ENCODE results near the gene OPRL1.

DNA sequence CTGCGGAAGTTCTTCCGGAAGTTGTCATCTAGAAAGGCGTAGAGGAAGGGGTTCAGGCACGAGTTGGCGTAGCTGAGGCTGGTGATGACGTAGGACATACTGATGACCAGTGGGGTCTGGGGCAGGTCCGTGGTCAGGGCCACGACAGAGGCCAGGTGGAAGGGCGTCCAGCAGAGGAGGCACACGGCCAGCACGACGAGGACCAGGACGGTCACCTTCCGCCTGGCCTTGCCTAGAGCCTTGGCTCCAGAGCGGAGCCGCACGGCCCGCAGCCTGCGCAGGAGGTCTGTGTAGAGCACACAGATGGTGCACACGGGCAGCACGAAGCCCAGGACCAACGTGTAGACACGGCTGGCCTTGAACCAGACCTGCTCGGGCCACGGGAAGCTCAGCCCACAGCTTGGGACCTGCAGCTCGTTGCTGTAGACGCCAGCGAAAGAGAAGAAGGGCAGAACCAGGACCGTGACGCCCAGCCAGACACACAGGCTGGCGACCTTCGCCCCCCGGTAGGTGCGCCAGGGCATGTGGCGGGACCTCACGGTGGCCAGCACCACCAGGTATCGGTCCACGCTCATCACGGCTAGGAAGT is 26.1 kb downstream of the OPRL1 start:
- TF ChIP-seq, protein P1, sequence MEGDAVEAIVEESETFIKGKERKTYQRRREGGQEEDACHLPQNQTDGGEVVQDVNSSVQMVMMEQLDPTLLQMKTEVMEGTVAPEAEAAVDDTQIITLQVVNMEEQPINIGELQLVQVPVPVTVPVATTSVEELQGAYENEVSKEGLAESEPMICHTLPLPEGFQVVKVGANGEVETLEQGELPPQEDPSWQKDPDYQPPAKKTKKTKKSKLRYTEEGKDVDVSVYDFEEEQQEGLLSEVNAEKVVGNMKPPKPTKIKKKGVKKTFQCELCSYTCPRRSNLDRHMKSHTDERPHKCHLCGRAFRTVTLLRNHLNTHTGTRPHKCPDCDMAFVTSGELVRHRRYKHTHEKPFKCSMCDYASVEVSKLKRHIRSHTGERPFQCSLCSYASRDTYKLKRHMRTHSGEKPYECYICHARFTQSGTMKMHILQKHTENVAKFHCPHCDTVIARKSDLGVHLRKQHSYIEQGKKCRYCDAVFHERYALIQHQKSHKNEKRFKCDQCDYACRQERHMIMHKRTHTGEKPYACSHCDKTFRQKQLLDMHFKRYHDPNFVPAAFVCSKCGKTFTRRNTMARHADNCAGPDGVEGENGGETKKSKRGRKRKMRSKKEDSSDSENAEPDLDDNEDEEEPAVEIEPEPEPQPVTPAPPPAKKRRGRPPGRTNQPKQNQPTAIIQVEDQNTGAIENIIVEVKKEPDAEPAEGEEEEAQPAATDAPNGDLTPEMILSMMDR (conservative IDR thresholded peaks at IDR 0.05) = no peak
- no peak for TF ChIP-seq EZH2 (IDR thresholded peaks at IDR 0.05; ENCODE audit: low read depth)

Measured in PC-9 (cell line).